GM21381 (cell line): ENCODE data around the gene PCNX3.
"Not testable (repeated sequence)": the region's sequence is repeated elsewhere in the genome, so short reads cannot be mapped to it uniquely, and the experiment has no call there.

Experiments
- ATAC-seq: cut with Tn5 transposase; IDR thresholded peaks from one replicate; pipeline ENCODE4 v1.9.1; 2021; ENCODE audit warnings: mild to moderate bottlenecking, moderate library complexity; ENCODE audit not compliant: unreplicated experiment

Gene PCNX3

GRCh38 chr11:65680192-65680743 is 64.7 kb downstream of the PCNX3 start:
- no peak for ATAC-seq

GRCh38 chr11:65683480-65683879 is 67.9 kb downstream of the PCNX3 start:
- ATAC-seq = not testable (repeated sequence)

DNA sequence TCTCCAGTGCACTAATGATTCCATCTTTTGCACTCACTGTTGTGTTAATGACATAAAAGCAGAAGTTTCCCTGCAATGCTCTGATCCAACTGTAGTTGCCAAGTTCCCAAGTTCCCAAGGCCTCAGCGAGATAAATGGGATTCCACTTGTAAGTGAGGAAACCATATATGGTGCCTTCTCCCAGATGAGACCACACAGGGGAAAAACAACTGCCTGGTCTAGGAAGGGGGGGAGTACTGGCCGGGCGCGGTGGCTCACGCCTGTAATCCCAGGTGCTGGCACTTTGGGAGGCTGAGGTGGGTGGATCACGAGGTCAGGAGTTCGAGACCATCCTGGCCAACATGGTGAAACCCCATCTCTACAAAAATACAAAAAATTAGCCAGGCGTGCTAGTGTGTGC is 70.4 kb downstream of the PCNX3 start:
- ATAC-seq = no peak
